Measurements from ENCODE around the gene FEM1B.

Gene FEM1B

DNA sequence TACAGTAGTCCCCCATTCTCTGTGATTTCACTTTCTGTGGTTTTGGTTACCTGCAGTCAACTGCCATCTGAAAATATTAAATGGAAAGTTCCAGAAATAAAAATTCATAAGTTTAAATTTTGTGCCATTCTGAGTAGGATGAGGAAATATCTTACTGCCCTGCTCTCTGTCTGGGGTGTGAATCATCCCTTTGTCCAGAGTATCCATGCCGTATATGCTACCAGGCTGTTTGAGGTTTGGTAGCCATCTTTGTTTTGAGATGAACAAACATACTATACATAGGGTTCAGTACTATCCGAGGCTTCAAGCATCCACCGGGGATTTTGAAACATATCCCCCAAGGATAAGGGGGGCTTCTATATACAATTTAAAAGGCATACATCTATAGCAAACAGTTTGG, 16.3 kb upstream of the FEM1B start:
- DNase-seq = no peak
- H3K4me1 ChIP-seq (ENCODE audit: low read length) = peaks cover 5% of the 10 kb centered on the region; the same call in 1 of the 2 replicates
- H3K4me3 ChIP-seq (ENCODE audit: low read length) = no peak overlapping the region
- H4K20me1 ChIP-seq (ENCODE audit: insufficient read depth, low read length) = no peaks in the 10 kb centered on the region
- no peaks in the 10 kb centered on the region for H3K79me2 ChIP-seq (ENCODE audit: low read length)
- TF ChIP-seq EZH2 (optimal IDR thresholded peaks at IDR 0.05; ENCODE audit: low read depth, low read length) (no peak), EZH2phosphoT487 (IDR thresholded peaks at IDR 0.05; ENCODE audit: low read length) (no peak)
- TF ChIP-seq, protein P1, sequence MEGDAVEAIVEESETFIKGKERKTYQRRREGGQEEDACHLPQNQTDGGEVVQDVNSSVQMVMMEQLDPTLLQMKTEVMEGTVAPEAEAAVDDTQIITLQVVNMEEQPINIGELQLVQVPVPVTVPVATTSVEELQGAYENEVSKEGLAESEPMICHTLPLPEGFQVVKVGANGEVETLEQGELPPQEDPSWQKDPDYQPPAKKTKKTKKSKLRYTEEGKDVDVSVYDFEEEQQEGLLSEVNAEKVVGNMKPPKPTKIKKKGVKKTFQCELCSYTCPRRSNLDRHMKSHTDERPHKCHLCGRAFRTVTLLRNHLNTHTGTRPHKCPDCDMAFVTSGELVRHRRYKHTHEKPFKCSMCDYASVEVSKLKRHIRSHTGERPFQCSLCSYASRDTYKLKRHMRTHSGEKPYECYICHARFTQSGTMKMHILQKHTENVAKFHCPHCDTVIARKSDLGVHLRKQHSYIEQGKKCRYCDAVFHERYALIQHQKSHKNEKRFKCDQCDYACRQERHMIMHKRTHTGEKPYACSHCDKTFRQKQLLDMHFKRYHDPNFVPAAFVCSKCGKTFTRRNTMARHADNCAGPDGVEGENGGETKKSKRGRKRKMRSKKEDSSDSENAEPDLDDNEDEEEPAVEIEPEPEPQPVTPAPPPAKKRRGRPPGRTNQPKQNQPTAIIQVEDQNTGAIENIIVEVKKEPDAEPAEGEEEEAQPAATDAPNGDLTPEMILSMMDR (IDR thresholded peaks at IDR 0.05; ENCODE audit: low read length) = no peak
- H3F3A ChIP-seq (ENCODE audit: insufficient read depth, low read length) = peaks cover 5% of the 10 kb centered on the region; the same call in 1 of the 2 replicates
- no peak overlapping the region for H3K9ac ChIP-seq (ENCODE audit: low read length)
- no peaks in the 10 kb centered on the region for H3K36me3 ChIP-seq (replicated peaks; ENCODE audit: insufficient read depth, low read length)
- H3K27ac ChIP-seq (ENCODE audit: low read length) = no peak overlapping the region
- no peaks in the 10 kb centered on the region for H3K9me2 ChIP-seq (replicated peaks; ENCODE audit: insufficient read depth, low read length)
- H3K27me3 ChIP-seq (replicated peaks; ENCODE audit: insufficient read depth, low read length) = no peaks in the 10 kb centered on the region
- no peaks in the 10 kb centered on the region for H3K9me3 ChIP-seq (replicated peaks; ENCODE audit: insufficient read depth, low read length)
- no peak overlapping the region for H3K4me2 ChIP-seq (ENCODE audit: low read depth, low read length)
- no peak overlapping the region for H2AFZ ChIP-seq (ENCODE audit: low read length)

GRCh38 chr15:68261980-68262379, 15.6 kb upstream of the FEM1B start:
- Histone ChIP-seq H3K27me3 (replicated peaks; ENCODE audit: insufficient read depth, low read length) (no peaks in the 10 kb centered on the region), H3K9me3 (replicated peaks; ENCODE audit: insufficient read depth, low read length) (no peaks in the 10 kb centered on the region), H3K79me2 (ENCODE audit: low read length) (no peaks in the 10 kb centered on the region), H4K20me1 (ENCODE audit: insufficient read depth, low read length) (no peaks in the 10 kb centered on the region), H2AFZ (ENCODE audit: low read length) (no peak overlapping the region), H3K4me1 (ENCODE audit: low read length) (no peaks in the 10 kb centered on the region), H3K36me3 (replicated peaks; ENCODE audit: insufficient read depth, low read length) (no peaks in the 10 kb centered on the region), H3K9me2 (replicated peaks; ENCODE audit: insufficient read depth, low read length) (no peaks in the 10 kb centered on the region), H3K4me2 (ENCODE audit: low read depth, low read length) (no peak overlapping the region), H3F3A (ENCODE audit: insufficient read depth, low read length) (peaks cover 5% of the 10 kb centered on the region; the same call in 1 of the 2 replicates), H3K27ac (ENCODE audit: low read length) (no peak overlapping the region), H3K9ac (ENCODE audit: low read length) (no peak overlapping the region), H3K4me3 (ENCODE audit: low read length) (no peak overlapping the region)
- TF ChIP-seq EZH2phosphoT487 (IDR thresholded peaks at IDR 0.05; ENCODE audit: low read length) = no peak
- TF ChIP-seq, protein P1 (IDR thresholded peaks at IDR 0.05; ENCODE audit: low read length) = no peak
- TF ChIP-seq EZH2 (optimal IDR thresholded peaks at IDR 0.05; ENCODE audit: low read depth, low read length) = no peak
- DNase-seq = no peak

GRCh38 chr15:68262514-68263356, 14.8 kb upstream of the FEM1B start:
- Histone ChIP-seq H3K27me3 (replicated peaks; ENCODE audit: insufficient read depth, low read length) (no peaks in the 10 kb centered on the region), H2AFZ (ENCODE audit: low read length) (no peak overlapping the region), H3F3A (ENCODE audit: insufficient read depth, low read length) (no peaks in the 10 kb centered on the region), H3K4me2 (ENCODE audit: low read depth, low read length) (no peak overlapping the region), H3K9me3 (replicated peaks; ENCODE audit: insufficient read depth, low read length) (no peaks in the 10 kb centered on the region), H3K4me3 (ENCODE audit: low read length) (no peak overlapping the region), H3K9ac (ENCODE audit: low read length) (no peak overlapping the region), H3K27ac (ENCODE audit: low read length) (no peak overlapping the region), H3K36me3 (replicated peaks; ENCODE audit: insufficient read depth, low read length) (no peaks in the 10 kb centered on the region), H3K9me2 (replicated peaks; ENCODE audit: insufficient read depth, low read length) (no peaks in the 10 kb centered on the region), H3K4me1 (ENCODE audit: low read length) (no peaks in the 10 kb centered on the region), H3K79me2 (ENCODE audit: low read length) (no peaks in the 10 kb centered on the region), H4K20me1 (ENCODE audit: insufficient read depth, low read length) (no peaks in the 10 kb centered on the region)
- no peak for DNase-seq
- TF ChIP-seq EZH2 (optimal IDR thresholded peaks at IDR 0.05; ENCODE audit: low read depth, low read length) (no peak), EZH2phosphoT487 (IDR thresholded peaks at IDR 0.05; ENCODE audit: low read length) (no peak)
- TF ChIP-seq, protein P1 (IDR thresholded peaks at IDR 0.05; ENCODE audit: low read length) = no peak

All from MM.1S (cell line).